GM18909 (cell line): ENCODE measurements around the gene FAM163A.
"Not testable (repeated sequence)": the region's sequence is repeated elsewhere in the genome, so short reads cannot be mapped to it uniquely, and the experiment has no call there.

Source experiments
- ATAC-seq: cut with Tn5 transposase; IDR thresholded peaks from one replicate; pipeline ENCODE4 v1.9.1; 2021; ENCODE audit warnings: mild to moderate bottlenecking; ENCODE audit not compliant: unreplicated experiment, poor library complexity

The FAM163A gene

GRCh38 chr1:179742717-179743678 is at the start of gene FAM163A:
Gene FAM163A (plus strand): TSS chr1:179743291. CDS start chr1:179813098, 69,807 bp downstream.
- ATAC-seq, result no peak

- not testable (repeated sequence) for ATAC-seq
These were observed 48.6 kb upstream of the FAM163A start for GRCh38 chr1:179694530-179694929.

GRCh38 chr1:179702946-179703539 is 40.0 kb upstream of the FAM163A start:
- no peak for ATAC-seq

GRCh38 chr1:179706339-179706941 is 36.7 kb upstream of the FAM163A start:
- no peak for ATAC-seq

GRCh38 chr1:179707406-179707805 is 35.7 kb upstream of the FAM163A start:
- ATAC-seq, result no peak

- ATAC-seq, result no peak
These were observed 34.5 kb upstream of the FAM163A start for GRCh38 chr1:179708434-179709195.

- peak; percentile 88 for ATAC-seq
These were observed 33.2 kb upstream of the FAM163A start for GRCh38 chr1:179709841-179710329.

- no peak for ATAC-seq
These were observed 28.9 kb upstream of the FAM163A start for GRCh38 chr1:179714159-179714558.

GRCh38 chr1:179714623-179715022 is 28.5 kb upstream of the FAM163A start:
- ATAC-seq, result no peak

- ATAC-seq, result no peak
These were observed 23.8 kb upstream of the FAM163A start for GRCh38 chr1:179719272-179719671.

GRCh38 chr1:179728271-179728670 is 14.8 kb upstream of the FAM163A start:
- no peak for ATAC-seq

- no peak for ATAC-seq
These were observed 13.2 kb upstream of the FAM163A start for GRCh38 chr1:179729881-179730280.

GRCh38 chr1:179731643-179732042 is 11.4 kb upstream of the FAM163A start:
- no peak for ATAC-seq

- no peak for ATAC-seq
These were observed 800 bp upstream of the FAM163A start for GRCh38 chr1:179742291-179742690.

- ATAC-seq, result no peak
These were observed 749 bp downstream of the FAM163A start for GRCh38 chr1:179743679-179744400.

GRCh38 chr1:179744401-179745130 is 1.5 kb downstream of the FAM163A start:
- no peak for ATAC-seq

- ATAC-seq, result no peak
These were observed 2.1 kb downstream of the FAM163A start for GRCh38 chr1:179745131-179745611.

GRCh38 chr1:179745743-179746142 is 2.7 kb downstream of the FAM163A start:
- no peak for ATAC-seq

GRCh38 chr1:179747611-179748010 is 4.5 kb downstream of the FAM163A start:
- ATAC-seq, result no peak
